Brain microvascular endothelial cell (primary cell): ENCODE results near the gene CHCHD1.
A peak's percentile ranks its signal among the peaks of the same experiment; 100 is the strongest.

Source experiments
- DNase-seq: peaks from one replicate; pipeline ENCODE4 v3.0.0-alpha.2; 2020
- H3K27ac ChIP-seq: fragments of 250-450 bp; sonication (Bioruptor Pico); 2 replicates; pipeline ENCODE4 v1.5.1; 2020; ENCODE audit warnings: mild to moderate bottlenecking, moderate library complexity
- H3K27me3 ChIP-seq: fragments of 250-450 bp; sonication (Bioruptor Pico); replicated peaks from 2 replicates; pipeline ENCODE4 v1.5.1; 2020; ENCODE audit warnings: mild to moderate bottlenecking
- H3K36me3 ChIP-seq: fragments of 250-450 bp; sonication (Bioruptor Pico); replicated peaks from 2 replicates; pipeline ENCODE4 v1.5.1; 2020; ENCODE audit warnings: mild to moderate bottlenecking
- H3K4me3 ChIP-seq: 2 replicates; pipeline ENCODE4 v1.5.1; 2011; ENCODE audit warnings: low read depth, mild to moderate bottlenecking, control low read depth, low read length, moderate library complexity
- in situ Hi-C: cut with HindIII; loops from 2 replicates; pipeline ENCODE4 v1.10.0; 2017; ENCODE audit warnings: low sequenced_read_pairs, low pct_ligation_motif_present
- TF ChIP-seq, protein P1 (sequence below): IDR thresholded peaks from 2 replicates; pipeline ENCODE4 v1.5.1; 2011; ENCODE audit warnings: low read depth, mild to moderate bottlenecking, moderate library complexity, low read length, control low read depth, inconsistent platforms; ENCODE audit errors: missing control alignments

CHCHD1 gene

DNA sequence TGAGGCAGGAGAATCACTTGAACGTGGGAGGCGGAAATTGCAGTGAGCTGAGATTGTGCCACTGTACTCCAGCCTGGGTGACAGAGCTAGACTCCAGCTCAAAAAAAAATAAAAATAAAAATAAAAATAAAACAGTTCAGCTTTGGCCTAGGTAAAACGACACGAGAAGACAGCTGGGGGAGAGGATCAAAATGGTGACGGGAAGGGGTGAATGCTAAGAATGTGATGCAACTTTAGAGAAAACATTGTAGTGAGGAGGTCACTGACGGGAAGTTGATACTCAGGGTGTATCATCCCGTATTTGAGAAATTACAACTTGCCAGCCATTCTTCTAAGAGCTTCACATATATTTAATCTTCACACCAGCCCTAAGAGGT lies 28.5 kb downstream of the CHCHD1 start:
- in situ Hi-C loops: no loop called here
- Histone ChIP-seq H3K27me3 (no peaks in the 10 kb centered on the region), H3K27ac (no peak overlapping the region), H3K36me3 (peaks cover 27% of the 10 kb centered on the region), H3K4me3 (peak overlapping the region; percentile 76)
- DNase-seq: no peak
- TF ChIP-seq, protein P1, sequence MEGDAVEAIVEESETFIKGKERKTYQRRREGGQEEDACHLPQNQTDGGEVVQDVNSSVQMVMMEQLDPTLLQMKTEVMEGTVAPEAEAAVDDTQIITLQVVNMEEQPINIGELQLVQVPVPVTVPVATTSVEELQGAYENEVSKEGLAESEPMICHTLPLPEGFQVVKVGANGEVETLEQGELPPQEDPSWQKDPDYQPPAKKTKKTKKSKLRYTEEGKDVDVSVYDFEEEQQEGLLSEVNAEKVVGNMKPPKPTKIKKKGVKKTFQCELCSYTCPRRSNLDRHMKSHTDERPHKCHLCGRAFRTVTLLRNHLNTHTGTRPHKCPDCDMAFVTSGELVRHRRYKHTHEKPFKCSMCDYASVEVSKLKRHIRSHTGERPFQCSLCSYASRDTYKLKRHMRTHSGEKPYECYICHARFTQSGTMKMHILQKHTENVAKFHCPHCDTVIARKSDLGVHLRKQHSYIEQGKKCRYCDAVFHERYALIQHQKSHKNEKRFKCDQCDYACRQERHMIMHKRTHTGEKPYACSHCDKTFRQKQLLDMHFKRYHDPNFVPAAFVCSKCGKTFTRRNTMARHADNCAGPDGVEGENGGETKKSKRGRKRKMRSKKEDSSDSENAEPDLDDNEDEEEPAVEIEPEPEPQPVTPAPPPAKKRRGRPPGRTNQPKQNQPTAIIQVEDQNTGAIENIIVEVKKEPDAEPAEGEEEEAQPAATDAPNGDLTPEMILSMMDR: no peak

DNA sequence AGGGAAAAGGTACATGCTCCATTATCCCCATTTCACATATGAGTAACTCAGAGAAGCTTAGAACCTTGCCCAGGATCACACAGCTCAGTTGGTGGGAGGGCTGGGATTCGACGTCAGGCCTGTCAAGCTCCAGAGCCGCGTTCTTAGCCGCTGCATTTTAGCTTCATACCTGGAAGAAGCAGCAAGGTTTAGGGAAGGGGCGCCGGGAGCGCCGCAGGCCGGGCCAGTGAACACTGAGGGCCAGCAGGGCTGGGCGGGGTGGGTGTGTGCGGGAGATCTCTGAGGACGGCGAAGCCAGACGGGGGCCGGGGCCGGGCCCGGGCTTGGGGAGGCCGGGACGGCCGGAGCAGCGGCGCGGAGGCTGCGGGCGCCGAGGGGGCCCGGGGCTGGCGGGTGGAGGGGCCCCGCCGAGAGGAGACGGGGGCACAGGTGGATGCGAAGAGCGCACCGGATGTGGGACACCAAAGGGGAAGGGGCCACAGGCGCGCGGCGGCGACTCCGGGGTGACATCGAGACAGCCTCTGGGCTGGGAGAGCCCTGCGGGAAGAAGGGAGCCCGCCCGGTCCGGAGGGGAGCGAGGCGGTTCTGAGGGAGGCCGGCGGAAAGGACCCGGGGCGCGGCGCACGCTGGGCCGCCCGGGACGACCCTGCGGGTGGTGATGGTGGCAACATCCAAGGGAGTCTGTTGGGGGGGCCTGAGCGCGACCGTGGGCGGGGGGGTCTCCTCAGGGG lies 29.1 kb downstream of the CHCHD1 start:
- DNase-seq: no peak
- peaks cover 21% of the 10 kb centered on the region for H3K36me3 ChIP-seq
- in situ Hi-C loops: no loop called here
- H3K27me3 ChIP-seq: no peaks in the 10 kb centered on the region
- TF ChIP-seq, protein P1: no peak
- peak overlapping the region; percentile 77 for H3K27ac ChIP-seq
- H3K4me3 ChIP-seq: peak overlapping the region; percentile 76

DNA sequence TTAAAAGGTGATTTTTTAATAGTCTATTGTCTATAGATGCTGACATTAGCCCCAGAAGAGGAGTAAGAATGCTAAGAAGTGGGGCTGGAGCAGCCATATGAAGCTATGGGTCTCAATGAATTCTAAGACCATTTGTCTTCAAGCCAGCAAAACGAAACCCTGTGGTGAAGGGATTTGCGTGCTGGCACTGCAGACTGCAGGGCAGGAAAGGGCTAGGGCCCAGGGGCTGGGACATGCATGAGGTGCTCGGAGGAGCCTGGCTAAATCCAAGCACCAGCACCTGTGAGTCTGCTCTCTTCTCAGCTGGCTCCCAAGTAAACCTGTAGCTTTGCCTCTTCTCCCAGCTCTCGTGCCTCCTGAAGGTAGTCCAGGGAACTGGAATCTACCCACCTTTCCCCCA lies 30.8 kb downstream of the CHCHD1 start:
- H3K27ac ChIP-seq: no peak overlapping the region
- TF ChIP-seq, protein P1: no peak
- in situ Hi-C loops: no loop called here
- H3K4me3 ChIP-seq: no peak overlapping the region
- peaks cover 6% of the 10 kb centered on the region for H3K36me3 ChIP-seq
- no peaks in the 10 kb centered on the region for H3K27me3 ChIP-seq
- no peak for DNase-seq

DNA sequence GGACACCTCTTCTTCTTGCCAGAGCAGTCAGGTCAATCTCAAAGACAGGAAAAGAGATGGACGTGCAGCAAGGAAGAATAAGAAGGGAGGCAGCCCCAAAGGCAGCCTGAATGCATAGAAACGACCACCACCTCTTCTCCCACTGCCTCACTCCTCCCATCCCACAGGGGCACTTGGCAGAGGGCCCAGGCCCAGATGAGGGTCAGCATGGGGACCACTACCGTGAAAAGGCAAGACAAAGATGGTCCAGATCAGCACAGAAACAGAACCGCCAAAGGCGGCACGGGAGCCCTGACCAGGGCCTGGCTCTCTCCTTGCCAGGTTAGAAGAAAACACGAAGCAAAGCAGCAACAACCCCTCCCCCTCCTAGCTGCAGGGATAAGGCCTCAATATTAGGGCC lies 31.5 kb downstream of the CHCHD1 start:
- no peak overlapping the region for H3K4me3 ChIP-seq
- TF ChIP-seq, protein P1: no peak
- no peak overlapping the region for H3K27ac ChIP-seq
- no peaks in the 10 kb centered on the region for H3K36me3 ChIP-seq
- no peaks in the 10 kb centered on the region for H3K27me3 ChIP-seq
- DNase-seq: no peak
- in situ Hi-C loops: no loop called here

DNA sequence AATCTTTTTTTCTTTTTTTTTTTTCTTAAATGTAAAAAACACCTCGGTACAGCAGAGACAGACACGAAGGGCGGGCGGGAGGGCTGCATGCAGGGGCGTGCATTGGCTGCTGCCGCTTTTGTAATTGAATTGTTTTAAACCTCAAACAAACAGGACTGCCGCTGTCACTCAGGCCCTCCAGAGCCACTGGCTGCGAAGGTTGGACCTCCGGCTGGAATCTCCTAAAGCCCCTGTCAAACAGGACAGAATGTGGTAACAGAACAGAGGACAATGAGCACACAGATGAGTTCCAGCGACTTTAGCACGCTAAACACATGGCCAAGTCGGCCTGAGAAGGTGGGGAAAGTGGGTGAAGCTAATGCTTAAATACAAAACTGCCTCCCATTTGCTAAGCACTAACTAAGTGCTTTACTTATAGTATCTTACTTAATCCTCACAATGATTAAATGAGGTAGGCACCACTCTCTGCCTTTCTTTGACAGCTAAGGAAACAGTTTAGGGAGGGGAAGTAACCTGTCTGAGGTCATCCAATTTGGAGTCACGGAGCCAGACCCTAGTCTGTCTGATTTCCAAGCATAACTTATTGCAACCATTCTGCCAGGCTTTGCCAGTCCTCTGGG lies 32.5 kb downstream of the CHCHD1 start:
- Histone ChIP-seq H3K36me3 (no peaks in the 10 kb centered on the region), H3K4me3 (no peak overlapping the region), H3K27ac (no peak overlapping the region), H3K27me3 (no peaks in the 10 kb centered on the region)
- TF ChIP-seq, protein P1: no peak
- DNase-seq: no peak
- in situ Hi-C loops: no loop called here
